Left ventricle myocardium inferior (tissue), 1 donor: ENCODE measurements around the gene CDCA3. TPM values are rescaled to one million over a fixed set of nuclear protein-coding genes. Genes with fewer than 3 reads are reported as not detected.

Experiments
- DNase-seq: peaks from one replicate; pipeline ENCODE4 v3.0.0-alpha.2; 2020
- H3K27ac ChIP-seq: fragments of 200-600 bp; replicated peaks from 2 replicates; pipeline ENCODE4 v1.8.0; 2021
- H3K27me3 ChIP-seq: fragments of 200-600 bp; 2 replicates; pipeline ENCODE4 v1.8.0; 2021; ENCODE audit warnings: low read depth
- H3K36me3 ChIP-seq: fragments of 200-600 bp; 2 replicates; pipeline ENCODE4 v1.8.0; 2021
- H3K4me1 ChIP-seq: fragments of 200-600 bp; 2 replicates; pipeline ENCODE4 v1.8.0; 2021
- H3K4me3 ChIP-seq: fragments of 200-600 bp; 2 replicates; pipeline ENCODE4 v1.8.0; 2021; ENCODE audit warnings: mild to moderate bottlenecking, moderate library complexity
- H3K9me3 ChIP-seq: fragments of 200-600 bp; replicated peaks from 2 replicates; pipeline ENCODE4 v1.8.0; 2021
- CTCF ChIP-seq: fragments of 200-600 bp; IDR thresholded peaks from 2 replicates; pipeline ENCODE4 v1.8.0; 2021; ENCODE audit warnings: antibody characterized with exemption, mild to moderate bottlenecking, borderline replicate concordance
- intact Hi-C: fragments of 100-400 bp; cut with micrococcal nuclease; formaldehyde crosslinking; loops from one replicate; pipeline ENCODE4 v1.11.0; 2022
- total RNA-seq: library from RNA; stranded (reverse); fragmentation: NEBNext Ultra II Directional; extraction: Animal tissue kit (Norgen Biotek cat#: 25700); gene quantifications from one replicate; pipeline ENCODE4 v1.2.1, GENCODE V29; 2021
- donor health status: DM: no; HTN: yes; CAD: no; lungs with severe emphysema.

The CDCA3 gene
- total RNA-seq, 1 donor from 2014 or later, result 0.55 TPM

GRCh38 chr12:6823182-6824084 lies 27.7 kb downstream of the CDCA3 start:
- intact Hi-C loops, result no loop called here
- no peak for TF ChIP-seq CTCF
- DNase-seq, result no peak
- Histone ChIP-seq H3K4me3 (no peak overlapping the region), H3K4me1 (peaks cover 43% of the 10 kb centered on the region), H3K27me3 (peaks cover 24% of the 10 kb centered on the region), H3K36me3 (no peaks in the 10 kb centered on the region), H3K9me3 (no peaks in the 10 kb centered on the region), H3K27ac (no peak overlapping the region)

DNA sequence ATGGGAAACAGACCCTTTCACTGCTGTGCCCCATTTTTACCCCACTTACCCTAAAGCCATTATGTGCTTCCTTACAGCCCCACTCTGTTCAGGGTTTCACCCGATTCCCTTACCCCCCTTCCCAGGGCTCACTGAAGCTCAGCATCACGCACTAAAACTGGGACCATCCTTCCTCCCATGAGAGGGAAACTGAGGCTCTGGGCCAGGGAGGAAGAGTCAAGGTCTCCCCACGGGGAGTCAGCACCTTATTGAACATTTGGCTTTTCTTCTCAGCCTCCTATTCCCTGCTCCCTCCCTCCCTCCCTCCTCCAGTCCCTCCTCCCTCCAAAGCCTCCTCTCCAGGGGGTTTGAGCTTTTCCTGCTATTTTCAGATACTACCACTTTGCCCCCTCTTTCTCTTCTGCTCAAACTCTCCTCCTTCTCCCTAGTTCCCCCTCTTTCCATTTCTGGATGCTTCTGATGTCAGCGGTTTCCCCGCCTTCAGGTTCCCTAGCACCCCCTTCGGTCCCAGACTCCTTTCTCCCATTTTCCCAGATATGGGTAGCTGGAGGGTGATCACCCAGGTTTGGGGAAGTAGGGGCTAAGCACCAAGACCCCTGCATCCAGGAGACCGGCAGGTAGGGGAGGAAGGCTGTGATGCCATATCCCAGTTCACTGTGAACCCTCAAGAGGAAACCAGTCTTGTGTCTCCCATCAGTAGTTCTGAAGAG lies 28.5 kb downstream of the CDCA3 start:
- Histone ChIP-seq H3K4me1 (peaks cover 36% of the 10 kb centered on the region), H3K27me3 (peaks cover 24% of the 10 kb centered on the region), H3K9me3 (no peaks in the 10 kb centered on the region), H3K36me3 (no peaks in the 10 kb centered on the region), H3K4me3 (peak overlapping the region; percentile 67), H3K27ac (no peak overlapping the region)
- no peak for DNase-seq
- no peak for TF ChIP-seq CTCF
- intact Hi-C loops, result no loop called here

DNA sequence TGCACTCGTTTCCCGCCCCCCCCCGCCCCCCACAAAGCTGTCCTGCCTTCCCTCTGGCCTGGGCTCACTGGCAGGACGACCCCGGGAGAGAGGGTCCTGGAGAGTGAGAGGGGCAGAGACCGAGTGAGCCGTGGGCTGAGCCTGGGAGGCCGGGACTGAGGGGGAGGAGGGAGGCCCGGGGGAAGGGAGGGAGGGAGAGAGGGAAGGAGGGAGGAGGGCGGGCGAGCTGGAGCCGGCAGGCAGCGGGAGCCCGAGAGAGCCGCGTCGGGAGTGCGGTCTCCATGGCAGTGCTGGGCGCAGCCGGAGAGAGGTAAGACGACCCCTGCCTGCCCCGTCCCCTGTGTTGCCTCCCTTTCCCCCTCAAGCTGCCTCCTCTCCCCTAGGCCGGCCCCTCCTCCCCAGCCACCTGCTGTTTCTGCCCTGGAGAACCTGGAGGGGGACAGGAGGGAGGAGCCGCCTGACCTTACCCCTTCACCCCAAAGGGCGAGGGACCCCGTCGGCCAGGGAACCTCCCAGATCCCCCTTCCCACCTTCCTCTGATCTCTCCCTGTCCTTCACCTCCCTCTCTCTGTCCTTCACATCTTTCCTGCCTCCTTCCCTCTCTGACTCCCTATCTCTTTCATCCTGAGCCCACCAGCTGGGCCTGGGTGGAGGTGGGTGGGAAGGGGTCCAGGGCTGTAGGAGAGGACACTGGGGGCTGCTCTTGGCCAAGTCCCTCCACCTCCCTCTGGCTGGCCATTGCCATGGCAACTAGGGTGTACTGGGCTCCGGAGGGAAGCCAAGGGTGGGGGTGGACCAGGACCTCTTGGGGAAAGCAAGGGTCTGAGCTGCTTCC lies 29.3 kb downstream of the CDCA3 start, which contains the start of gene GPR162:
TSS of gene GPR162 (plus strand) at position 231 of the 835 bp plus-strand sequence. CDS start 2,078 bp downstream, outside the sequence.
- Histone ChIP-seq H3K4me3 (peak within 1 kb of the TSS; percentile 67), H3K36me3 (no peaks in the 10 kb centered on the region), H3K27me3 (peaks cover 24% of the 10 kb centered on the region), H3K4me1 (peaks cover 29% of the 10 kb centered on the region), H3K9me3 (no peaks in the 10 kb centered on the region), H3K27ac (peak within 1 kb of the TSS; percentile 66)
- peak; percentile 72 for DNase-seq
- no peak for TF ChIP-seq CTCF
- intact Hi-C loops, result no loop called here

- no peaks in the 10 kb centered on the region for H3K9me3 ChIP-seq
- no peak for DNase-seq
- intact Hi-C loops, result no loop called here
- peaks cover 24% of the 10 kb centered on the region for H3K27me3 ChIP-seq
- no peaks in the 10 kb centered on the region for H3K36me3 ChIP-seq
- H3K4me1 ChIP-seq, result peaks cover 18% of the 10 kb centered on the region
- H3K4me3 ChIP-seq, result no peak overlapping the region
- H3K27ac ChIP-seq, result no peak overlapping the region
- no peak for TF ChIP-seq CTCF
These were observed 30.9 kb downstream of the CDCA3 start for GRCh38 chr12:6820166-6820565.
